ENCODE data around the gene SUCNR1. TPM values are rescaled to one million over a fixed set of nuclear protein-coding genes. Genes with fewer than 3 reads are reported as not detected.

SUCNR1 gene
- total RNA-seq, 1 experiment from 2014 or later, result not detected

DNA sequence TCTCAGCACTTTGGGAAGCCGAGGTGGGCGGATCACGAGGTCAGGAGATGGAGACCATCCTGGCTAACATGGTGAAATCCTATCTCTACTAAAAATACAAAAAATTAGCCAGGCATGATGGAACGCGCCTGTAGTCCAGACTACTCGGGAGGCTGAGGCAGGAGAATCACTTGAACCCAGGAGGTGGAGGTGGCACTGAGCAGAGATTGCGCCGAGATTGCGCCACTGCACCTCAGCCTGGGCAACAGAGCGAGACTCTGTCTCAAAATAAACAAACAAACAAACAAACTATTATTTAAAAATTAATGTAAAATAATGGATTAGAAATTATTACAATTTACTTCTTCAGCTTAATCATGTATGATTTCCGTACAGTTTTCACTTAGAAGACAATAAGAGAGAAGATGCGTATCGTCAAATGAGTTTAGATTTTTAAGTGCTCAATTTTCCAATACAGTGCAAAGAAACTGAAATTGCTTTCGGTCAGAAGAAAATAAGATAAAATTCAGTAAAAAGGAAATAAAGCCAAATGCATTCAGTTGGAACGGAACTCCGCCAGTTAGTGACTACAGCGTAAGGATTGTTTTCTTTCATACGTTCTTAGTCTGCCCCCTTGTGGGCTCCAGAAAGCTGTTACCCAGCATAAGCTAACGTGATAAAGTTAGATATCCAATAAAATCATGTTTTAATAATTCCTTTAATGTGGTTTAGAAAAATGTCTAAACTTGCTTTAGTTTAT, 34.7 kb upstream of the SUCNR1 start:
- Histone ChIP-seq H2BK15ac (ENCODE audit: low read depth, low read length) (no peak overlapping the region), H2BK120ac (ENCODE audit: low read depth, low read length, poor library complexity, severe bottlenecking) (no peak overlapping the region), H4K5ac (ENCODE audit: insufficient read length, low read depth, low read length) (no peak overlapping the region), H3K27ac (ENCODE audit: insufficient read length, low read depth, low read length) (no peak overlapping the region), H2BK12ac (ENCODE audit: insufficient read length, low read depth, low read length) (no peak overlapping the region), H3K79me2 (ENCODE audit: insufficient read depth, low read length) (no peaks in the 10 kb centered on the region), H3K27me3 (ENCODE audit: insufficient read depth, low read length) (no peaks in the 10 kb centered on the region), H3K9me3 (ENCODE audit: control insufficient read depth, low read depth, low read length) (no peaks in the 10 kb centered on the region), H3K23me2 (ENCODE audit: insufficient read length, low read depth, low read length, poor library complexity, severe bottlenecking) (no peaks in the 10 kb centered on the region), H3T11ph (ENCODE audit: low read length) (no peak overlapping the region), H3K9ac (ENCODE audit: extremely low read depth, insufficient read length, low read length) (no peak overlapping the region), H2BK20ac (ENCODE audit: low read depth, low read length, poor library complexity, severe bottlenecking) (no peak overlapping the region), H3K14ac (ENCODE audit: insufficient read depth, low read length) (no peak overlapping the region), H4K8ac (replicated peaks; ENCODE audit: insufficient read length, low read depth, low read length) (no peak overlapping the region), H3K23ac (ENCODE audit: insufficient read length, low read depth, low read length) (no peak overlapping the region), H3K56ac (ENCODE audit: insufficient read length, low read depth, low read length) (no peak overlapping the region), H4K91ac (ENCODE audit: insufficient read length, low read depth, low read length) (no peak overlapping the region), H2AFZ (ENCODE audit: low read length) (no peak overlapping the region), H3K4ac (ENCODE audit: low read depth, low read length) (no peak overlapping the region), H3K4me1 (ENCODE audit: insufficient read depth, low read length) (peaks cover 2% of the 10 kb centered on the region), H3K4me2 (ENCODE audit: insufficient read depth, insufficient read length, low read length) (no peak overlapping the region), H3K18ac (ENCODE audit: insufficient read length, low read depth, low read length) (no peak overlapping the region), H2BK5ac (ENCODE audit: insufficient read length, low read length) (no peak overlapping the region), H4K20me1 (ENCODE audit: control insufficient read depth, insufficient read depth, insufficient read length) (no peaks in the 10 kb centered on the region), H3K79me1 (ENCODE audit: insufficient read depth, low read depth, low read length, poor library complexity, severe bottlenecking) (no peaks in the 10 kb centered on the region), H2AK5ac (ENCODE audit: insufficient read length, low read length) (no peak overlapping the region)
- no CpG with 5 or more reads among the region's 19 CpGs for WGBS (ENCODE audit: extremely low coverage, insufficient read length, low lambda C conversion rate)
- Mint-ChIP-seq H3K4me1 (peaks cover 13 to 14% of the 10 kb centered on the region in 2 experiments), H3K4me3 (no peak overlapping the region), H3K27ac (no peak overlapping the region), H3K27me3 (ENCODE audit: low read depth) (no peaks in the 10 kb centered on the region), H3K9me3 (no peaks in the 10 kb centered on the region), H3K36me3 (ENCODE audit: insufficient read depth in 1 of 3, low read depth in 3 of 3) (no peaks in the 10 kb centered on the region)
- peak; percentile 38 for DNase-seq
- peak; percentile 93 for TF ChIP-seq CTCF (conservative IDR thresholded peaks at IDR 0.05)

Data from H9 (cell line).